ENCODE data around the gene SHLD1.

GRCh38 chr20:5862703-5863039 is 112.5 kb downstream of the SHLD1 start:
- no peak for TF ChIP-seq EZH2 (IDR thresholded peaks at IDR 0.05; ENCODE audit: insufficient read depth, poor library complexity, severe bottlenecking)
- no peak for TF ChIP-seq EZH2phosphoT487 (IDR thresholded peaks at IDR 0.05; ENCODE audit: insufficient read depth, low read depth)

Data from GM23248 (cell line).